RWPE1 (cell line): ENCODE measurements around the gene CUBN.

Experiments
- CTCF ChIA-PET: fragments of 350-600 bp; sonication (Branson Sonifier 250); formaldehyde crosslinking; extraction: SDS; loops from one replicate; lab custom pipeline; 2021; lab: Yijun Ruan, JAX
- POLR2A ChIA-PET: fragments of 400-600 bp; formaldehyde crosslinking; extraction: SDS; loops from one replicate; lab custom pipeline; 2020; ENCODE audit warnings: antibody characterized with exemption; ENCODE audit not compliant: low non-redundant PET; lab: Yijun Ruan, JAX
- DNase-seq: peaks from one replicate; pipeline ENCODE4 v3.0.0; 2012; ENCODE audit warnings: low spot score
- H3K27ac ChIP-seq: fragments of 450-650 bp; 2 replicates; pipeline ENCODE4 v1.5.1; 2017
- CTCF ChIP-seq: fragments of 450-650 bp; conservative IDR thresholded peaks from 2 replicates; pipeline ENCODE4 v1.5.1; 2017; ENCODE audit warnings: low read depth, mild to moderate bottlenecking

CUBN gene

GRCh38 chr10:17029581-17030271 is 99.9 kb downstream of the CUBN start:
- ChIA-PET CTCF (interaction anchor here (0.5 kb wide), 1 partner anchor 23 kb away, joined by 9 read pairs; no protein-coding TSS in a partner anchor), POLR2A (no interaction called here)
- peak; percentile 73 for DNase-seq
- peak overlapping the region; percentile 70 for H3K27ac ChIP-seq
- TF ChIP-seq CTCF, result no peak

- peak overlapping the region; percentile 70; the same call in 1 of the 2 replicates for H3K27ac ChIP-seq
- CTCF ChIA-PET, result no interaction called here
Observed at GRCh38 chr10:17029239-17029580, 100.4 kb downstream of the CUBN start.

GRCh38 chr10:17028798-17029197 is 100.8 kb downstream of the CUBN start:
- CTCF ChIA-PET, result no interaction called here

More at GRCh38 chr10:17029239-17029580, 100.4 kb downstream of the CUBN start:
- no peak for DNase-seq
- TF ChIP-seq CTCF, result no peak
- POLR2A ChIA-PET, result no interaction called here

GRCh38 chr10:17026686-17027485 is 102.7 kb downstream of the CUBN start:
- DNase-seq, result peak; percentile 14
- peak overlapping the region; percentile 84 for H3K27ac ChIP-seq
- TF ChIP-seq CTCF, result no peak
- POLR2A ChIA-PET, result no interaction called here
- CTCF ChIA-PET, result interaction anchor here (0.7 kb wide), 1 partner anchor 203 kb away, joined by 3 read pairs; no protein-coding TSS in a partner anchor

More at GRCh38 chr10:17028798-17029197, 100.8 kb downstream of the CUBN start:
- TF ChIP-seq CTCF, result no peak
- POLR2A ChIA-PET, result no interaction called here
- no peak for DNase-seq
- no peak overlapping the region for H3K27ac ChIP-seq

- CTCF ChIA-PET, result no interaction called here
- POLR2A ChIA-PET, result no interaction called here
- DNase-seq, result peak; percentile 40
- peak overlapping the region; percentile 84 for H3K27ac ChIP-seq
- TF ChIP-seq CTCF, result no peak
Observed at GRCh38 chr10:17025444-17026295, 103.9 kb downstream of the CUBN start.

- ChIA-PET CTCF (interaction anchor here (0.8 kb wide), 1 partner anchor 1120 kb away, joined by 3 read pairs; no protein-coding TSS in a partner anchor), POLR2A (no interaction called here)
- peak overlapping the region; percentile 66 for H3K27ac ChIP-seq
- DNase-seq, result no peak
- no peak for TF ChIP-seq CTCF
Observed at GRCh38 chr10:17024461-17024860, 105.2 kb downstream of the CUBN start.
